H1 (cell line): ENCODE results near the gene DUSP1. TPM values are rescaled to one million over a fixed set of nuclear protein-coding genes. Genes with fewer than 3 reads are reported as not detected.
A peak's percentile ranks its signal among the peaks of the same experiment; 100 is the strongest.

ENCODE experiments used
- CTCF ChIA-PET: fragments of 300-600 bp; sonication (Branson Sonifier 250); formaldehyde crosslinking; loops from one replicate; lab custom pipeline; 2021; ENCODE audit not compliant: partially characterized antibody; lab: Charles Lee
- POLR2A ChIA-PET: fragments of 300-600 bp; sonication (Branson Sonifier 250); formaldehyde crosslinking; loops from one replicate; lab custom pipeline; 2021; ENCODE audit warnings: inconsistent platforms; ENCODE audit not compliant: partially characterized antibody; lab: Charles Lee
- DNase-seq, 2 experiments: peaks; one replicate each; pipeline versions ENCODE4 v3.0.0 to v3.0.0-alpha.2; 2010 to 2022; ENCODE audit warnings: low spot score in 2 of 2, low read depth in 1 of 2, mixed read lengths in 1 of 2
- FAIRE-seq: peaks from 2 replicates; lab custom pipeline; 2011; peaks lifted over from hg19 to GRCh38; lab: Jason Lieb, UNC
- H2AFZ ChIP-seq: 2 replicates; pipeline ENCODE4 v1.8.1; 2012; ENCODE audit warnings: low read length, inconsistent platforms
- H2AK5ac ChIP-seq: 2 replicates; pipeline ENCODE4 v1.6.1; 2013; ENCODE audit warnings: low read depth, low read length
- H2BK120ac ChIP-seq: replicated peaks from 2 replicates; pipeline ENCODE3; 2013; ENCODE audit warnings: low read depth, low read length, inconsistent platforms
- H2BK12ac ChIP-seq: 2 replicates; pipeline ENCODE4 v1.6.1; 2013; ENCODE audit warnings: low read depth, low read length
- H2BK15ac ChIP-seq: 2 replicates; pipeline ENCODE4 v1.6.1; 2013; ENCODE audit warnings: low read length
- H2BK20ac ChIP-seq: 2 replicates; pipeline ENCODE4 v1.6.1; 2013; ENCODE audit warnings: low read length
- H2BK5ac ChIP-seq: 2 replicates; pipeline ENCODE4 v1.6.1; 2013; ENCODE audit warnings: low read depth, low read length
- H3K14ac ChIP-seq: 2 replicates; pipeline ENCODE4 v1.6.1; 2013; ENCODE audit warnings: inconsistent platforms; ENCODE audit not compliant: insufficient read length
- H3K18ac ChIP-seq: 2 replicates; pipeline ENCODE4 v1.6.1; 2013; ENCODE audit warnings: low read length; ENCODE audit errors: extremely low read depth
- H3K23ac ChIP-seq: 2 replicates; pipeline ENCODE4 v1.6.1; 2013; ENCODE audit warnings: inconsistent platforms; ENCODE audit not compliant: insufficient read length
- H3K23me2 ChIP-seq: 2 replicates; pipeline ENCODE4 v1.6.1; 2013; ENCODE audit warnings: low read depth, low read length
- H3K27ac ChIP-seq: 2 replicates; pipeline ENCODE4 v1.6.1; 2011; ENCODE audit warnings: low read depth, low read length, inconsistent platforms
- H3K27me3 ChIP-seq, 4 experiments: replicated peaks in 1 of 4; 1 replicate in 1 of 4; 2 replicates in 3 of 4; pipeline versions ENCODE4 v1.6.1 to v1.8.1; 2011 to 2013; ENCODE audit warnings: low read length in 3 of 4, mild to moderate bottlenecking in 3 of 4, inconsistent platforms in 2 of 4, mixed read lengths in 2 of 4, moderate library complexity in 1 of 4; ENCODE audit not compliant: control insufficient read depth in 3 of 4, insufficient read depth in 3 of 4; ENCODE audit errors: extremely low read depth in 1 of 4
- H3K36me3 ChIP-seq, 4 experiments: 2 replicates each; pipeline versions ENCODE4 v1.6.1 to v1.8.1; 2011 to 2013; ENCODE audit warnings: mild to moderate bottlenecking in 4 of 4, low read length in 3 of 4, moderate library complexity in 2 of 4, control low read depth in 1 of 4, inconsistent platforms in 1 of 4; ENCODE audit not compliant: insufficient read depth in 4 of 4, control insufficient read depth in 2 of 4
- H3K4ac ChIP-seq: replicated peaks from 2 replicates; pipeline ENCODE3; 2013; ENCODE audit warnings: low read length, low read depth, mixed read lengths, inconsistent platforms; ENCODE audit not compliant: insufficient read length
- H3K4me1 ChIP-seq, 4 experiments: replicated peaks in 1 of 4; 1 replicate in 1 of 4; 2 replicates in 3 of 4; pipeline versions ENCODE4 v1.6.1 to v1.8.1; 2011 to 2013; ENCODE audit warnings: low read length in 3 of 4, inconsistent platforms in 2 of 4, mixed read lengths in 1 of 4; ENCODE audit not compliant: insufficient read depth in 4 of 4, control insufficient read depth in 3 of 4
- H3K4me2 ChIP-seq, 2 experiments: 2 replicates each; pipeline versions ENCODE4 v1.6.1 to v1.8.1; 2011 to 2013; ENCODE audit warnings: low read depth in 2 of 2, low read length in 2 of 2, control low read depth in 1 of 2, inconsistent platforms in 1 of 2, mild to moderate bottlenecking in 1 of 2; ENCODE audit not compliant: insufficient read depth in 1 of 2
- H3K4me3 ChIP-seq, 4 experiments: fragments of 200-600, 300-600 bp in 1 of 4; sonication (generic), shearing (Covaris generic), sonication (Bioruptor Twin) in 1 of 4; 2 replicates each; pipeline versions ENCODE4 v1.5.1 to v1.8.1; 2011 to 2016; ENCODE audit warnings: low read length in 4 of 4, low read depth in 3 of 4, control low read depth in 2 of 4, inconsistent platforms in 2 of 4, mild to moderate bottlenecking in 2 of 4, mixed read lengths in 1 of 4, moderate library complexity in 1 of 4; ENCODE audit not compliant: insufficient read depth in 2 of 4; ENCODE audit errors: extremely low read depth in 1 of 4
- H3K56ac ChIP-seq: replicated peaks from 2 replicates; pipeline ENCODE3; 2013; ENCODE audit warnings: low read depth, mild to moderate bottlenecking, mixed read lengths, low read length, inconsistent platforms; ENCODE audit not compliant: insufficient read length
- H3K79me1 ChIP-seq: 2 replicates; pipeline ENCODE4 v1.6.1; 2013; ENCODE audit warnings: low read depth, low read length, control low read depth
- H3K79me2 ChIP-seq, 2 experiments: 2 replicates each; pipeline versions ENCODE4 v1.6.1 to v1.8.1; 2012 to 2013; ENCODE audit warnings: low read length in 2 of 2, mild to moderate bottlenecking in 2 of 2, inconsistent platforms in 1 of 2; ENCODE audit not compliant: insufficient read depth in 2 of 2, control insufficient read depth in 1 of 2
- H3K9ac ChIP-seq, 4 experiments: replicated peaks in 1 of 4; 1 replicate in 1 of 4; 2 replicates in 3 of 4; pipeline versions ENCODE4 v1.6.1 to v1.8.1; 2011 to 2013; ENCODE audit warnings: low read depth in 3 of 4, low read length in 3 of 4, control low read depth in 2 of 4, mild to moderate bottlenecking in 2 of 4, moderate library complexity in 2 of 4, inconsistent platforms in 1 of 4; ENCODE audit errors: extremely low read depth in 1 of 4
- H3K9me3 ChIP-seq, 2 experiments: 2 replicates each; pipeline versions ENCODE4 v1.6.1 to v1.8.1; 2012 to 2013; ENCODE audit warnings: mild to moderate bottlenecking in 2 of 2, moderate library complexity in 2 of 2, control low read depth in 1 of 2, inconsistent platforms in 1 of 2, low read depth in 1 of 2, low read length in 1 of 2, mixed read lengths in 1 of 2; ENCODE audit not compliant: insufficient read depth in 2 of 2
- H4K20me1 ChIP-seq, 2 experiments: replicated peaks in 1 of 2; 2 replicates each; pipeline versions ENCODE3 to v1.8.1; 2011 to 2013; ENCODE audit warnings: inconsistent platforms in 2 of 2, low read length in 2 of 2, mild to moderate bottlenecking in 1 of 2; ENCODE audit not compliant: insufficient read depth in 2 of 2, control insufficient read depth in 1 of 2
- H4K5ac ChIP-seq: 2 replicates; pipeline ENCODE4 v1.6.1; 2013; ENCODE audit warnings: low read length, low read depth, mixed read lengths, inconsistent platforms; ENCODE audit not compliant: insufficient read length
- H4K8ac ChIP-seq: 2 replicates; pipeline ENCODE4 v1.8.0; 2013; ENCODE audit warnings: mild to moderate bottlenecking, moderate library complexity, low read length, inconsistent platforms; ENCODE audit not compliant: insufficient read depth; ENCODE audit errors: extremely low read depth
- H4K91ac ChIP-seq: replicated peaks from 2 replicates; pipeline ENCODE3; 2013; ENCODE audit warnings: low read length, mixed read lengths, inconsistent platforms; ENCODE audit not compliant: insufficient read length
- ASH2L ChIP-seq: fragments of 200-600, 300-600 bp; sonication (generic); IDR thresholded peaks from one replicate; pipeline ENCODE4 v1.7.1; 2017; ENCODE audit warnings: low read length
- BCL11A ChIP-seq, 2 experiments: IDR thresholded peaks; one replicate each; pipeline ENCODE4 v1.6.1; 2011; ENCODE audit warnings: low read depth in 2 of 2, low read length in 2 of 2, mild to moderate bottlenecking in 2 of 2
- BRCA1 ChIP-seq: IDR thresholded peaks from 2 replicates; pipeline ENCODE4 v1.6.1; 2012; ENCODE audit warnings: low read depth, low read length, improper control_type of control experiment
- CBX5 ChIP-seq: fragments of 300-800, 300-1000 bp; sonication (generic); IDR thresholded peaks from 2 replicates; pipeline ENCODE4 v1.7.1; 2016; ENCODE audit warnings: antibody characterized with exemption, low read length, low read depth
- CTBP2 ChIP-seq: IDR thresholded peaks from 2 replicates; pipeline ENCODE4 v1.7.0; 2011; ENCODE audit warnings: borderline replicate concordance, mild to moderate bottlenecking, moderate library complexity, mixed read lengths, low read length; ENCODE audit not compliant: insufficient read depth, insufficient read length
- E2F6 ChIP-seq: IDR thresholded peaks from 2 replicates; pipeline ENCODE4 v1.6.1; 2012; ENCODE audit warnings: inconsistent platforms
- EGR1 ChIP-seq: IDR thresholded peaks from 2 replicates; pipeline ENCODE4 v1.6.1; 2011; ENCODE audit warnings: low read depth, low read length, borderline replicate concordance
- HDAC2 ChIP-seq, 2 experiments: fragments of 300-600 bp in 1 of 2; sonication (generic) in 1 of 2; IDR thresholded peaks; 2 replicates each; pipeline ENCODE4 v1.6.1; 2011 to 2012; ENCODE audit warnings: low read depth in 2 of 2, low read length in 2 of 2, mild to moderate bottlenecking in 2 of 2, moderate library complexity in 2 of 2, borderline replicate concordance in 1 of 2, inconsistent platforms in 1 of 2
- POLR2AphosphoS5 ChIP-seq: IDR thresholded peaks from 2 replicates; pipeline ENCODE4 v1.6.1; 2011; ENCODE audit warnings: low read depth, low read length
- RFX5 ChIP-seq: IDR thresholded peaks from 2 replicates; pipeline ENCODE4 v1.6.1; 2011; ENCODE audit warnings: low read depth, low read length, improper control_type of control experiment, borderline replicate concordance
- SIRT6 ChIP-seq: IDR thresholded peaks from one replicate; pipeline ENCODE4 v1.7.1; 2012; ENCODE audit warnings: low read length, inconsistent platforms
- SP1 ChIP-seq: IDR thresholded peaks from 2 replicates; pipeline ENCODE4 v1.6.1; 2011; ENCODE audit warnings: low read depth, low read length
- SRF ChIP-seq: IDR thresholded peaks from 2 replicates; pipeline ENCODE4 v1.6.1; 2011; ENCODE audit warnings: mild to moderate bottlenecking, low read depth, low read length, moderate library complexity
- SUZ12 ChIP-seq: fragments of 200-600 bp; sonication (generic); IDR thresholded peaks from 2 replicates; pipeline ENCODE4 v1.6.1; 2012; ENCODE audit warnings: mild to moderate bottlenecking, inconsistent platforms, low read length, moderate library complexity, mixed read lengths
- WGBS, 2 experiments: shearing (Covaris generic) in 1 of 2; methylation state at CpG; one replicate each; pipeline versions ENCODE4 v1.1.6 to v1.1.7; 2013 to 2015; ENCODE audit warnings: low lambda C conversion rate in 2 of 2, mixed read lengths in 2 of 2, inconsistent platforms in 1 of 2, low coverage in 1 of 2, missing lambda C conversion rate in 1 of 2; ENCODE audit not compliant: insufficient replicate concordance in 2 of 2, insufficient coverage in 1 of 2, insufficient read length in 1 of 2; ENCODE audit errors: extremely low coverage in 1 of 2, missing lambda C conversion rate in 1 of 2; 5-methylcytosine and 5-hydroxymethylcytosine counted together
- polyA plus RNA-seq, 7 experiments: library from polyadenylated mRNA; depleted of rRNA in 3 of 7; stranded (reverse) in 5 of 7; unstranded in 2 of 7; fragments of >200 nt in 5 of 7; fragments of 200-250 nt in 2 of 7; gene quantifications; 1 replicate in 5 of 7; 2 replicates in 1 of 7; 4 replicates in 1 of 7; pipeline versions ENCODE4 v1.2.1 to v1.2.3, GENCODE V29; 2011 to 2013; ENCODE audit warnings: missing spikeins in 2 of 7, mixed read lengths in 2 of 7
- total RNA-seq: library from RNA; stranded (reverse); fragmentation: NEBNext Ultra II Directional; extraction: Animal tissue kit (Norgen Biotek cat#: 25700); gene quantifications from 2 replicates; pipeline ENCODE4 v1.2.1, GENCODE V29; 2021

The DUSP1 gene
- total and polyA plus RNA-seq, 2 of the 8 experiments (the other 6 are each of a cell fraction or from before 2014, with no cell fraction given) = 6.5 to 11.7 TPM

- no peak overlapping the region for H2BK20ac ChIP-seq
- H3K79me2 ChIP-seq = no peaks in the 10 kb centered on the region
- no peak overlapping the region for H4K8ac ChIP-seq
- H3K4ac ChIP-seq = no peak overlapping the region
- H4K20me1 ChIP-seq = no peaks in the 10 kb centered on the region
- H2AFZ ChIP-seq = peak overlapping the region; percentile 76; the same call in 1 of the 2 replicates
- no peaks in the 10 kb centered on the region for H3K79me1 ChIP-seq
- peak overlapping the region; percentile 21; the same call in 1 of the 2 replicates for H2BK15ac ChIP-seq
- H3K36me3 ChIP-seq = no peaks in the 10 kb centered on the region
- H2BK5ac ChIP-seq = no peak overlapping the region
- POLR2A ChIA-PET = interaction anchor here (5.7 kb wide), 1 partner anchor 11 kb away, joined by 45 read pairs; the partner anchor contains the start of gene DUSP1
- no peaks in the 10 kb centered on the region for H3K23me2 ChIP-seq
- no peak overlapping the region for H2BK120ac ChIP-seq
- H2AK5ac ChIP-seq = no peak overlapping the region
- H3K9me3 ChIP-seq = no peaks in the 10 kb centered on the region
- H3K18ac ChIP-seq = no peak overlapping the region
- 92% methylated on average over 6 of the region's 6 CpGs; no CpG with 5 or more reads in 1 of the 2 experiments for WGBS, 2 experiments
- H3K4me2 ChIP-seq = no peak overlapping the region
- CTCF ChIA-PET = interaction anchor here (1.1 to 2.0 kb wide), 5 partner anchors 13 to 44 kb away, joined by 3 to 7 read pairs (median 4); no protein-coding TSS in a partner anchor
- peak overlapping the region; percentile 7; the same call in 1 of the 2 replicates for H2BK12ac ChIP-seq
- FAIRE-seq = no peak
- no peak overlapping the region for H3K27ac ChIP-seq
- H3K4me3 ChIP-seq = no peak overlapping the region
- DNase-seq = no peak
- no peak overlapping the region for H3K56ac ChIP-seq
- H3K14ac ChIP-seq = no peak overlapping the region
- no peak overlapping the region for H4K5ac ChIP-seq
- H3K4me1 ChIP-seq = peaks cover 0 to 6% (median 1%) of the 10 kb centered on the region in 4 experiments; a peak in 1 of 7 replicates
- H3K9ac ChIP-seq = no peak overlapping the region
- no peak overlapping the region for H4K91ac ChIP-seq
- H3K23ac ChIP-seq = no peak overlapping the region
- H3K27me3 ChIP-seq = peaks cover 0 to 7% (median 0%) of the 10 kb centered on the region in 4 experiments; a peak in 2 of 7 replicates
- TF ChIP-seq CBX5 = no peak
- no peak for TF ChIP-seq E2F6
- TF ChIP-seq SP1 = no peak
- TF ChIP-seq ASH2L = no peak
- no peak for TF ChIP-seq HDAC2 (IDR thresholded peaks at IDR 0.05; ENCODE audit: borderline replicate concordance in 1 of 2, low read depth in 2 of 2, low read length in 2 of 2)
- TF ChIP-seq BCL11A (IDR thresholded peaks at IDR 0.05; ENCODE audit: low read depth in 2 of 2, low read length in 2 of 2) = no peak
- no peak for TF ChIP-seq SIRT6
- TF ChIP-seq SUZ12 = no peak
- no peak for TF ChIP-seq EGR1
- no peak for TF ChIP-seq RFX5
- no peak for TF ChIP-seq BRCA1
- no peak for TF ChIP-seq SRF
- TF ChIP-seq CTBP2 = no peak
- TF ChIP-seq POLR2AphosphoS5 = no peak
Measured at GRCh38 chr5:172758834-172759149, 12.2 kb downstream of the DUSP1 start.
